ENCODE results near the gene TRIM63. TPM values are rescaled to one million over a fixed set of nuclear protein-coding genes. Genes with fewer than 3 reads are reported as not detected.

Gene TRIM63
- total RNA-seq, 8 experiments from 2014 or later: 0.29 to 1.0 (median 0.31) TPM; not detected in 5

DNA sequence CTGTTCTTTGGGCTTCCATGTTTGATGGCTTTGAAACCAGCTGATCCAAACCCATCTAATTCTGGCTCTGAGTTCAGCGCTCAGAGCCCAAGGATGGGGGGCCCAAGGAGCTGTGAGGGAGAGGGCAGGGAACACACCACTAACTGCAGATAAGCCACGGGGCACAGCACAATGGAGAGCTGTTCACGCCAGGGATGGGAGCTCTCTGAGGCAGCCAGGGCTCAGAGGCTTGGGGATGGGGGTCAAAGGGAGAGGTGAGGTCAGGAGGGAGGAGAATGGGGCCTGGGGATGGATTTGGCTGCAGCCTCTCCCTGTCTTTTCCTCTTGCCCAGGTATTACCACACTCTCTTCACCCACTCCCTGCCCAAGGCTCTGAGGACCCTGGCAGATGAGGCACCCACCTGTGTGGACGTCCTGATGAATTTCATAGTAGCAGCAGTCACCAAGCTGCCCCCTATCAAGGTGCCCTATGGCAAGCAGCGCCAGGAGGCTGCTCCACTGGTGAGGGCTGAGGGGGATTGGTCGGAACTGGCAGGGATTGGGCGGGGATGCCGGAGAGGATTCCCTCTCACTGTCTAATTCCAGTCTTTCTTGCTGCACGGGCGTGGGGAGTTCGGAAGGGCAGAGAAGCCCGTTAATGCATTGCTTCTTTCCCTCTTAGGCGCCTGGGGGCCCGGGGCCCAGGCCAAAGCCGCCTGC, 32.8 kb downstream of the TRIM63 start:
- peaks cover 12 to 15% of the 10 kb centered on the region in 2 donors for H3K4me1 ChIP-seq (replicated peaks in 1 of 2)
- 0 to 100% (median 36%) methylated on average over 1 to 5 of the region's 15 CpGs; no CpG with 5 or more reads in 2 of the 10 experiments for WGBS, 10 experiments
- peak; percentile 1 to 35 (median 5) for ATAC-seq (replicated peaks in 6 of 8)
- no peak overlapping the region for H3K27ac ChIP-seq
- in situ Hi-C loops (cut with MboI; ENCODE audit: low pct_unique_long_range_greater_than_20kb in 2 of 9, low sequenced_read_pairs in 9 of 9, unreplicated experiment in 9 of 9): no loop called here
- H3K4me3 ChIP-seq: peak overlapping the region; percentile 68 to 80 (median 75)

GRCh38 chr1:26032656-26033357, 34.6 kb downstream of the TRIM63 start:
- Histone ChIP-seq H3K27ac (no peak overlapping the region), H3K4me3 (no peak overlapping the region)

DNA sequence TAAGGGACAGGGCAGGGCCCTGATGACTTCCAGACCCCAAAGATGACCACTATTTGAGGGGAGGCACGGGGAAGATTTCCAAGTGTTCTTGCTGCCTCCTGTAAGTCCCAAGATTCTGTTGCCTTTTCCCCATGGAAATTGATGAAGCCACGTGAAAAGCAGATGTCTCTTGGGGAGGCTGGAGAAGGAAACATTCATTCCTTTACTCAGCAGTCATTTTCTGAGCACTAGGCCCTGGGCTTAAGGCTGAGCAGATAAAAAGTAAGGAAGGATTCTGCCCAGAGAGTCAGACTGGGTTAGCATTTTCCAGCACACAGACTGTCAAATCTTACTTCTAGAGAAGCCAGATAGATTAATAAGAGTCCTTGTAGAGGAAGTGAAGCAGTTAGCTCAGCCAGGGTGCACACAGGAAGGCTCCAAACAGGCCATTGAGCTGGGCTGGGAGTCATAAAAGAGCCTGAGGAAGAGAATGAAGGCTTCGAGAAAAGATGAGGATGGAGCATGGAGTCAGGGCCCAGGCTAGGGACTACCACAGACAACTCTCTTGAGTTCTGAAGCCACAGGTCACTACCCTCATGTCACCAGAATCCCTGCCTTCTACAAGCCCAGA, 35.7 kb downstream of the TRIM63 start:
- Histone ChIP-seq H3K4me3 (no peak overlapping the region), H3K4me1 (replicated peaks in 1 of 2) (peaks cover 12 to 14% of the 10 kb centered on the region in 2 donors), H3K27ac (no peak overlapping the region)
- in situ Hi-C loops (cut with MboI; ENCODE audit: low pct_unique_long_range_greater_than_20kb in 2 of 9, low sequenced_read_pairs in 9 of 9, unreplicated experiment in 9 of 9): no loop called here
- WGBS, 10 experiments: 33 to 80% (median 63%) methylated on average over 1 to 3 of the region's 3 CpGs; no CpG with 5 or more reads in 3 of the 10 experiments
- peak in 2 of 8 experiments; percentile 2 to 13 for ATAC-seq (replicated peaks in 6 of 8)

More at GRCh38 chr1:26032656-26033357, 34.6 kb downstream of the TRIM63 start:
- in situ Hi-C loops (cut with MboI; ENCODE audit: low pct_unique_long_range_greater_than_20kb in 2 of 9, low sequenced_read_pairs in 9 of 9, unreplicated experiment in 9 of 9): no loop called here
- no peak for ATAC-seq (replicated peaks in 6 of 8)
- H3K4me1 ChIP-seq (replicated peaks in 1 of 2): peaks cover 12 to 15% of the 10 kb centered on the region in 2 donors
- WGBS, 10 experiments: 68 to 83% (median 74%) methylated on average over 1 to 11 of the region's 12 CpGs; no CpG with 5 or more reads in 3 of the 10 experiments

DNA sequence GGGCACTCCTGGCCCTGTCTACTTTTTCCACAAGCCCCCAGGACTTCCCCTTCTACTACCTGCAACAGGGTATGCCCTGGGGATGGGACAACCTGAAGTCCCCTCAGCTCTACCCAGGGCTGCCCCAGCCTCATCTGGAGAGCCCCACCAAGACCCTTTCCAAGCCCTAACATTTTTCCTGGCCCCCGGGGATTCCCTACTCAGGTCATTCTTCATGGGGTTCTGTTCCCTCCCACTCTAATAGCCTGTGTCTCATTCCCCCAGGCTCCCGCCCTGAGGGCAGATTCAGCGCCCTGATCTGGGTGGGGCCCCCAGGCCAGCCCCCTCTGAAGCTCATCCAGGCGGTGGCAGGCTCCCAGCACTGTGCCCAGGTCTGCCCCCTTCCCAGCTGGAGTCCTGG, 36.2 kb downstream of the TRIM63 start:
- Histone ChIP-seq H3K4me1 (replicated peaks in 1 of 2) (peaks cover 7 to 9% of the 10 kb centered on the region in 2 donors), H3K27ac (no peak overlapping the region), H3K4me3 (no peak overlapping the region)
- in situ Hi-C loops (cut with MboI; ENCODE audit: low pct_unique_long_range_greater_than_20kb in 2 of 9, low sequenced_read_pairs in 9 of 9, unreplicated experiment in 9 of 9): no loop called here
- peak in 1 of 8 experiments; percentile 8 for ATAC-seq (replicated peaks in 6 of 8)
- WGBS, 10 experiments: 0 to 80% (median 71%) methylated on average over 1 to 3 of the region's 4 CpGs; no CpG with 5 or more reads in 6 of the 10 experiments

GRCh38 chr1:26029864-26030481, 37.5 kb downstream of the TRIM63 start:
- H3K4me1 ChIP-seq (replicated peaks in 1 of 2): peaks cover 6 to 7% of the 10 kb centered on the region in 2 donors
- 50 to 94% (median 82%) methylated on average over 2 to 7 of the region's 7 CpGs; no CpG with 5 or more reads in 2 of the 10 experiments for WGBS, 10 experiments
- no peak for ATAC-seq (replicated peaks in 6 of 8)
- no peak overlapping the region for H3K4me3 ChIP-seq
- in situ Hi-C loops (cut with MboI; ENCODE audit: low pct_unique_long_range_greater_than_20kb in 2 of 9, low sequenced_read_pairs in 9 of 9, unreplicated experiment in 9 of 9): no loop called here
- no peak overlapping the region for H3K27ac ChIP-seq

DNA sequence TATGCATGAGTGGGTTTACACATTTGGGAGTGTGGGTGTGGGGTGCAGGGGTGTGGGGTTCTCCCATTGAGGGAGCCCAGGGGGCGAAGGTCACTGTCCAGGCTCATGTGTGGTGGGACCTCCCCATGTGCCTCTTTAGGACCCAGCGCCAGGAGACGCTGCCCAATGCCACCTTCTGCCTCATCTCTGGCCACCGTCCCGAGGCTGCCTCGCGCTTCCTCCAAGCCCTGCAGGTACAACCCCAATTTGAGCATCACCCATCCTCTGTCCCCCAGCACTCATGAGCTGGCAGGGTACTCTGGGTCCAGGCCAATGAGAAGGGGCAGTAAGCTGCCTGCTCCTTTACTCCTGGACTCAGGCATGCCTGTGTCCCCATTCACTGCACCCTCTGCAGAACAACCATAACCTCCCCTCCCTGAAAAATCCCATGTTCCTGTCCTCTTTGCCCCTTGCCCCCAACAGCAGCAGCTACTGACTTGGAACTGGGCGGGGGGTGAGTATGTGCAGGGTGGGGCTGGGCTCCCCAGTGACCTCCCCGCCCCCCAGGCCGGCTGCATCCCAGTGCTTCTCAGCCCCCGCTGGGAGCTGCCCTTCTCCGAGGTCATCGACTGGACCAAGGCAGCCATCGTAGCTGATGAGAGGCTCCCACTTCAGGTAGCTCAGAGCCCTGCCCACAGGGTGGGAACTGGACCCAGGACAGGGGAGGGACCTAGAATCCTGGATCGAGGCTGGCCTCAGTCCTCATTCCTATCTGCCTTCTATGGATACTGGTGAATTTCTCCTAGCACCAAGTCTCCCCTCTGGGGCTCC, 38.2 kb downstream of the TRIM63 start:
- Histone ChIP-seq H3K4me3 (no peak overlapping the region), H3K4me1 (replicated peaks in 1 of 2) (peaks cover 0 to under 1% of the 10 kb centered on the region in 2 donors), H3K27ac (no peak overlapping the region)
- in situ Hi-C loops (cut with MboI; ENCODE audit: low pct_unique_long_range_greater_than_20kb in 2 of 9, low sequenced_read_pairs in 9 of 9, unreplicated experiment in 9 of 9): no loop called here
- peak in 2 of 8 experiments; percentile 4 to 11 for ATAC-seq (replicated peaks in 6 of 8)
- WGBS, 10 experiments: 51 to 100% (median 78%) methylated on average over 2 to 7 of the region's 15 CpGs; no CpG with 5 or more reads in 5 of the 10 experiments

GRCh38 chr1:26028490-26028980, 38.9 kb downstream of the TRIM63 start:
- H3K4me3 ChIP-seq: no peak overlapping the region
- in situ Hi-C loops (cut with MboI; ENCODE audit: low pct_unique_long_range_greater_than_20kb in 2 of 9, low sequenced_read_pairs in 9 of 9, unreplicated experiment in 9 of 9): no loop called here
- ATAC-seq (replicated peaks in 6 of 8): peak in 4 of 8 experiments; percentile 9 to 21 (median 10)
- H3K4me1 ChIP-seq (replicated peaks in 1 of 2): no peaks in the 10 kb centered on the region
- H3K27ac ChIP-seq: no peak overlapping the region
- WGBS, 10 experiments: no CpG with 5 or more reads among the region's 8 CpGs

DNA sequence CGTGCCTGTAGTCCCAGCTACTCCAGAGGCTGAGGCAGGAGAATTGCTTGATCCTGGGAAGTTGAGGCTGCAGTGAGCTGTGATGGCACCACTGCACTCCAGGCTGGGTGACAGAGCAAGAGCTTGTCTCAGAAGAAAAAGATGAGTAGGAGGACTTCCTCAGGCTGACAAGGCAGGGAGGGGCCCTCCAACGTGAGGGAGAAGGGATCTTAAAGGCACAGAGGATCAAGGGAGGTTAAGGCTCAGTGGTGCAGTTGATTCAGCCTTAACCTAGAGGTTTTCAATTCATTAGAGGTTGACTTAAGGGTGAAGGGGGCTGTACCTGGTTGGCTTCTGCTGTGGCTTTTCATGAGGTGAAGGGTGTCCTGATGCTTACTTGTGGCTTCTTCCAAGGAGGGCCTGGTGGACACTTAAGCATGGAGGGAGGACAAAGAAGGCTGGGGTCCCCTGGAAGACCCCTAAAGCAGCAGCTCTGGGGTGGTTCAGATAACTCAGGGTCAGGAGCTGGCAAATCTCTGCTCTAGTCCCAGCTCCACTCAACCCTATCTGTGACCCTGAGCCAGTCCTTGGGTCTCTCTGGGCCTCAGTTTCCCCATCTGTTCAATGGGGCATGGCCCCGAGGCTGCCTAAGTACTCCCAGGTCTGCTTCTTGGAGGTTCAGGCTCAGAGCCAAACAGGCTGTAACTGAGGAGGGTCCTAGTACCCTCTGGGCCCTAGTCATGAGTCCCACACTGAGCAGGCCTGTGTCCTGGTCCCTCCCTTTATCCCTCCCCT, 39.5 kb downstream of the TRIM63 start:
- no peak overlapping the region for H3K4me3 ChIP-seq
- 0 to 35% (median 7%) methylated on average over 1 to 2 of the region's 3 CpGs; no CpG with 5 or more reads in 4 of the 10 experiments for WGBS, 10 experiments
- peak in 6 of 8 experiments; percentile 1 to 33 (median 5) for ATAC-seq (replicated peaks in 6 of 8)

DNA sequence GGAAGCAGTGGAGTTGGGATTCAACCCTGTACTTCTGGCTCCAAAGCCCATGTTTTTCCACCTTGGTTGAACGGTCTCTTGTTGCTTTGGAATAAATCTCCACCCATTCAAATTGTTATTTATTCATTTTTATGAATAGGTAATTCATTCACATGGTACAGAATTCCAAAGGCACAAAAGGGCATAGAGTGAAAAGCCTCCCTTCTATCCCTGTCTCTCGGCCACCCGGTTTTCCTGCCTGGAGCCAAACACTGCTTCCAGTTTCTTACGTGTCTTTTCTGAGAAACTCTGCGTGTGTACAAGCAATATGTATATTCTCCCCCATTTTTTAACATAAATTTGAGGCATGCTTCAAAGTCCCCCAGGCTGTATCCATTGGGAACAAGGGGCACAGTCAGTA, 41.9 kb downstream of the TRIM63 start:
- peak in 1 of 8 experiments; percentile 71 for ATAC-seq (replicated peaks in 6 of 8)
- Histone ChIP-seq H3K4me1 (replicated peaks in 1 of 2) (peaks cover 0 to 6% of the 10 kb centered on the region in 2 donors), H3K27ac (no peak overlapping the region), H3K4me3 (no peak overlapping the region)
- in situ Hi-C loops (cut with MboI; ENCODE audit: low pct_unique_long_range_greater_than_20kb in 2 of 9, low sequenced_read_pairs in 9 of 9, unreplicated experiment in 9 of 9): no loop called here
- 0 to 84% (median 67%) methylated on average over 1 to 5 of the region's 5 CpGs; no CpG with 5 or more reads in 2 of the 10 experiments for WGBS, 10 experiments

More for the DNA sequence above, 39.5 kb downstream of the TRIM63 start:
- in situ Hi-C loops (cut with MboI; ENCODE audit: low pct_unique_long_range_greater_than_20kb in 2 of 9, low sequenced_read_pairs in 9 of 9, unreplicated experiment in 9 of 9): no loop called here
- no peaks in the 10 kb centered on the region for H3K4me1 ChIP-seq (replicated peaks in 1 of 2)
- no peak overlapping the region for H3K27ac ChIP-seq

DNA sequence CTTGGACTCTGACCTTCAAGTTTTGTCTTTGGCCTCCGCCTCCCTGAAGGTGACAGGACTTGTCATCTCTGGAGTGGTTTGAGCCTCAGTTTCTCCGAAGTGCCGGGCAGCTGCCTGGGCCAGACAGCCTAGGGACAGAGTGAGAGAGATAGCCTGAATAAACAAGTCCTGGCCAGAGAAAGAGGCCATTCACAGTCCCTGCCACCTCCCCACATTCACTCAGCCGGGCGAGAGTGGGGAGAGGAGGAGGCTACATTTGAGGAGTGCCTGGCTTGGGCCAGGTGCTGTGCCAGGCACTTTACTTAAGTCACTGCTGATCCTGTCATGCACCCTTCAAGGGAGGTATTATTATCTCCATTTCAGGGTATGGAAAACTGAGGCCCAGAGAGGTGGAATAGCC, 42.4 kb downstream of the TRIM63 start:
- Histone ChIP-seq H3K4me3 (no peak overlapping the region), H3K4me1 (replicated peaks in 1 of 2) (peaks cover 0 to 6% of the 10 kb centered on the region in 2 donors), H3K27ac (no peak overlapping the region)
- peak in 1 of 8 experiments; percentile 2 for ATAC-seq (replicated peaks in 6 of 8)
- WGBS, 10 experiments: 62 to 90% (median 81%) methylated on average over 3 of the region's 5 CpGs; no CpG with 5 or more reads in 7 of the 10 experiments
- in situ Hi-C loops (cut with MboI; ENCODE audit: low pct_unique_long_range_greater_than_20kb in 2 of 9, low sequenced_read_pairs in 9 of 9, unreplicated experiment in 9 of 9): no loop called here

DNA sequence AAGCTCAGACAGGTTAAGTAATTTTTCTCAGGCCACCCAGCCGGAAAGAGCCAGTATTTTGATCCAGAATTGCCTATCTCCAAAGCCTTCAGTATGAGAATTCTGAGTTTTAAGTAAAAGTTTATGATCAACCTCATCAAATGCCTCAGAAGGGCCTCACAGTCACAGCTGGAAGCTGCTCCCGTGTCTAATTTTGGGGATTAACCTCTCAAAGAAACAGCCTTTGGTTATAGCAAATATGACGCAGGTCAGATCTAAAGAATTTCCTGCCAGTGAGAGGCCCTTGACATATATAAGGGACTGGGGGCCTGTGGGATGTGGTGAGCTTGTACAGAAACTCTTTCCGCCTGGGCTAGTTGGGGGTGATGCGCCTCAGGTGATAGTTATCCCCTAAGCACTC, 43.6 kb downstream of the TRIM63 start:
- Histone ChIP-seq H3K4me1 (replicated peaks in 1 of 2) (peaks cover 0 to 6% of the 10 kb centered on the region in 2 donors), H3K27ac (no peak overlapping the region), H3K4me3 (no peak overlapping the region)
- ATAC-seq (replicated peaks in 6 of 8): no peak
- 0 to 100% (median 84%) methylated on average over 1 to 5 of the region's 5 CpGs; no CpG with 5 or more reads in 2 of the 10 experiments for whole genome bisulfite sequencing, 10 experiments
- in situ Hi-C loops (cut with MboI; ENCODE audit: low pct_unique_long_range_greater_than_20kb in 2 of 9, low sequenced_read_pairs in 9 of 9, unreplicated experiment in 9 of 9): no loop called here
